ENCODE data around the gene C1QTNF9B. TPM values are rescaled to one million over a fixed set of nuclear protein-coding genes. Genes with fewer than 3 reads are reported as not detected.

Gene C1QTNF9B
- total RNA-seq, 2 donors from 2014 or later, result not detected

DNA sequence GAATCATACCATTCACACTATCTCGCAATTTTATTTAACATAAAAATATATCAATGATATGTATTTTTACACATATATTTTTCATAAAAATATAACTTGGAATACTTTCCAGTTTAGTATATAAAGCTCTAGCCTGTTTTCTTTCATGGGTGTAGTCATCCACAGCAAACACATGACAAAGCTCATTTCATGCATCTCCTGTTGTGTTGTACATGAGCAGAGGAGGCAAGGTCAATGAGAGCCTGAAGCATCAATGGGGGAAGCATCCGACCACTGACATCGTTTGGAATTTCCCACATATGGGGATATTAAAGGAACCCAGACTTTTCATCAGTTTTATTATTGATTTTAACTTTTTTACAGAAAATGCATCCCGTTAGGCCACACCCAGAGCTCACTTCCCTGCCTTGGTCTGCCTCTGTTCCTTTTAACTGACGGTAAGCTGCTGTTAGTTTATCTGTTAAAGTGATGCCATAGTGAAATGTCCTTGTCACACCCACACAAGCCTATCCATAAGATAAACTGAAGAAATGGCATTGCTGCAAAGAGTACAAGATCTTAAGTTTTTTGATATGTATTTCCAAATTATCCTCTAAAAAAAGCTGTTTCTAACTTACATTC is 52.1 kb downstream of the C1QTNF9B start:
- DNase-seq, result no peak
- no peak overlapping the region for H3K4me3 ChIP-seq (ENCODE audit: low read length)
- no peak overlapping the region for H3K27ac ChIP-seq (ENCODE audit: low read depth, low read length)
- Mint-ChIP-seq H3K9me3 (no peaks in the 10 kb centered on the region), H3K27ac (no peak overlapping the region), H3K36me3 (ENCODE audit: low read depth) (peaks cover 2% of the 10 kb centered on the region), H3K27me3 (ENCODE audit: insufficient read depth) (peaks cover 45% of the 10 kb centered on the region), H3K4me1 (peaks cover 12% of the 10 kb centered on the region), H3K4me3 (no peak overlapping the region)
- WGBS, 2 experiments (ENCODE audit: insufficient coverage in 1 of 2, insufficient read length in 1 of 2), result 94 to 100% methylated on average over 2 to 4 of the region's 5 CpGs
- H3K9me3 ChIP-seq (ENCODE audit: control insufficient read depth, low read length), result no peaks in the 10 kb centered on the region
- H3K9ac ChIP-seq (ENCODE audit: extremely low read depth, low read length, poor library complexity, severe bottlenecking), result no peak overlapping the region
- H3K4me1 ChIP-seq (ENCODE audit: control insufficient read depth, insufficient read depth, low read length), result no peaks in the 10 kb centered on the region
- TF ChIP-seq, protein P1, sequence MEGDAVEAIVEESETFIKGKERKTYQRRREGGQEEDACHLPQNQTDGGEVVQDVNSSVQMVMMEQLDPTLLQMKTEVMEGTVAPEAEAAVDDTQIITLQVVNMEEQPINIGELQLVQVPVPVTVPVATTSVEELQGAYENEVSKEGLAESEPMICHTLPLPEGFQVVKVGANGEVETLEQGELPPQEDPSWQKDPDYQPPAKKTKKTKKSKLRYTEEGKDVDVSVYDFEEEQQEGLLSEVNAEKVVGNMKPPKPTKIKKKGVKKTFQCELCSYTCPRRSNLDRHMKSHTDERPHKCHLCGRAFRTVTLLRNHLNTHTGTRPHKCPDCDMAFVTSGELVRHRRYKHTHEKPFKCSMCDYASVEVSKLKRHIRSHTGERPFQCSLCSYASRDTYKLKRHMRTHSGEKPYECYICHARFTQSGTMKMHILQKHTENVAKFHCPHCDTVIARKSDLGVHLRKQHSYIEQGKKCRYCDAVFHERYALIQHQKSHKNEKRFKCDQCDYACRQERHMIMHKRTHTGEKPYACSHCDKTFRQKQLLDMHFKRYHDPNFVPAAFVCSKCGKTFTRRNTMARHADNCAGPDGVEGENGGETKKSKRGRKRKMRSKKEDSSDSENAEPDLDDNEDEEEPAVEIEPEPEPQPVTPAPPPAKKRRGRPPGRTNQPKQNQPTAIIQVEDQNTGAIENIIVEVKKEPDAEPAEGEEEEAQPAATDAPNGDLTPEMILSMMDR (conservative IDR thresholded peaks at IDR 0.05), result no peak
- no peaks in the 10 kb centered on the region for H3K36me3 ChIP-seq (ENCODE audit: control insufficient read depth, insufficient read depth, low read length)
- peaks cover 54% of the 10 kb centered on the region for H3K27me3 ChIP-seq (ENCODE audit: control insufficient read depth, insufficient read depth, low read length, poor library complexity, severe bottlenecking)

DNA sequence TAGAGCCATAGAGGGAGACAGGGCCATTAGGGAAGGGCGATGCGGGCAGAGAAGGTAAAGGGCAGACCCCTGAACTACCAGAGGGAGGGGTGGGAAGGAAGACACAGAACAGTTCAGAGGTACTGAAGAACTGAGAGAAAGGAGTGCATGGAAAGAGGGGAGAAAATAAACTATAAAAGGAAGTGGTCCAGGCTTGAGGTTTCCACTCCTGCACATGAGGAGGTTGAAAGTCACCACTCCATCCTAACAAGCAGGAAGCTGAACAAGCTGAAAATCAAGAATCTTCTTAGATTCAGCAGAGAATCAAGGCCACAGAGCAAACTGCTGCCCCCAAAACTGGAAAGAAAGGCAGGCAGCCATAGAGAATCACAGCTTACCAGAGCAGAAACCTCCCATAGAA is 53.2 kb downstream of the C1QTNF9B start:
- Mint-ChIP-seq H3K4me1 (peaks cover 12% of the 10 kb centered on the region), H3K27me3 (ENCODE audit: insufficient read depth) (peaks cover 34% of the 10 kb centered on the region), H3K4me3 (no peak overlapping the region), H3K36me3 (ENCODE audit: low read depth) (peaks cover 2% of the 10 kb centered on the region), H3K27ac (no peak overlapping the region), H3K9me3 (no peaks in the 10 kb centered on the region)
- no peak overlapping the region for H3K9ac ChIP-seq (ENCODE audit: extremely low read depth, low read length, poor library complexity, severe bottlenecking)
- no peak for DNase-seq
- H3K4me3 ChIP-seq (ENCODE audit: low read length), result no peak overlapping the region
- peaks cover 43% of the 10 kb centered on the region for H3K27me3 ChIP-seq (ENCODE audit: control insufficient read depth, insufficient read depth, low read length, poor library complexity, severe bottlenecking)
- H3K4me1 ChIP-seq (ENCODE audit: control insufficient read depth, insufficient read depth, low read length), result no peaks in the 10 kb centered on the region
- no peaks in the 10 kb centered on the region for H3K9me3 ChIP-seq (ENCODE audit: control insufficient read depth, low read length)
- no peak overlapping the region for H3K27ac ChIP-seq (ENCODE audit: low read depth, low read length)
- no peaks in the 10 kb centered on the region for H3K36me3 ChIP-seq (ENCODE audit: control insufficient read depth, insufficient read depth, low read length)
- TF ChIP-seq, protein P1 (conservative IDR thresholded peaks at IDR 0.05), result no peak
- WGBS, 2 experiments (ENCODE audit: insufficient coverage in 1 of 2, insufficient read length in 1 of 2), result 93 to 100% methylated on average over 2 of the region's 2 CpGs

DNA sequence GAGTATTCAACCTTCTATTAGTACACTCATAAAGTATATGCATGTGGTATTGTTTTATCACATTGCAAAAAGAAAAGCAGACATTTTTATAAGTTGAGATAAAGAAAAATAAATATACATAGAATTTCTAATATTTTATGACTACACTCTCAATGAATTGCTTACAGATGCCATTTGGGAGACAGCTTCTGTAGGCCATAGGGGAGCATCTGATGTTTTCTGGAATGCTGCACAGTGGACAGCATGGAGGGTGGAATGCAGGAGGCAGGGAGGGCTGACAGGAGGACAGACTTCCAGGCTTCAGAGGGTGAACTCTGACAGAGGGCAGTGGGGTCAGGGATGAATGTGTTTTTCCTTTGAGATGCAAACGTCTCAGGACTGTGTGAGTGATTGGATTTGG is 53.9 kb downstream of the C1QTNF9B start:
- H3K27me3 Mint-ChIP-seq (ENCODE audit: insufficient read depth), result peaks cover 27% of the 10 kb centered on the region
- no peaks in the 10 kb centered on the region for H3K36me3 Mint-ChIP-seq (ENCODE audit: low read depth)
- WGBS, 2 experiments (ENCODE audit: insufficient coverage in 1 of 2, insufficient read length in 1 of 2), result 40 to 65% methylated on average over 1 of the region's 1 CpG

More for the DNA sequence above, 53.9 kb downstream of the C1QTNF9B start:
- Histone ChIP-seq H3K4me1 (ENCODE audit: control insufficient read depth, insufficient read depth, low read length) (no peaks in the 10 kb centered on the region), H3K4me3 (ENCODE audit: low read length) (no peak overlapping the region), H3K36me3 (ENCODE audit: control insufficient read depth, insufficient read depth, low read length) (no peaks in the 10 kb centered on the region), H3K9ac (ENCODE audit: extremely low read depth, low read length, poor library complexity, severe bottlenecking) (no peak overlapping the region), H3K27ac (ENCODE audit: low read depth, low read length) (no peak overlapping the region), H3K27me3 (ENCODE audit: control insufficient read depth, insufficient read depth, low read length, poor library complexity, severe bottlenecking) (peaks cover 36% of the 10 kb centered on the region), H3K9me3 (ENCODE audit: control insufficient read depth, low read length) (no peaks in the 10 kb centered on the region)
- Mint-ChIP-seq H3K4me3 (no peak overlapping the region), H3K9me3 (no peaks in the 10 kb centered on the region), H3K4me1 (peaks cover 12% of the 10 kb centered on the region), H3K27ac (no peak overlapping the region)
- DNase-seq, result no peak
- TF ChIP-seq, protein P1 (conservative IDR thresholded peaks at IDR 0.05), result no peak

Measured in endodermal cell (in vitro differentiated cells).